CD4-positive, alpha-beta T cell (primary cell): ENCODE data around the gene BIN2. TPM values are rescaled to one million over a fixed set of nuclear protein-coding genes. Genes with fewer than 3 reads are reported as not detected.
A peak's percentile ranks its signal among the peaks of the same experiment; 100 is the strongest.

Experiments used
- ATAC-seq: fragments of 200-7000 bp; cut with Tn5 transposase; one replicate; pipeline ENCODE4 v1.10.0; 2022; ENCODE audit warnings: mild to moderate bottlenecking; ENCODE audit not compliant: poor library complexity
- CTCF ChIA-PET: fragments of 350-600 bp; sonication (Branson Sonifier 250); formaldehyde crosslinking; loops from one replicate; lab custom pipeline; 2021; ENCODE audit warnings: antibody characterized with exemption, inconsistent platforms; lab: Charles Lee
- POLR2A ChIA-PET: fragments of 350-600 bp; sonication (Branson Sonifier 250); formaldehyde crosslinking; loops from one replicate; lab custom pipeline; 2021; ENCODE audit warnings: antibody characterized with exemption, inconsistent platforms; lab: Charles Lee
- DNase-seq, 14 experiments: peaks; one replicate each; pipeline ENCODE4 v3.0.0-alpha.2; 2013 to 2020; ENCODE audit warnings: mixed read lengths in 2 of 14
- H3K27ac ChIP-seq, 2 donors: one replicate each; pipeline versions ENCODE4 v1.5.1 to v1.7.0; 2013; ENCODE audit warnings: low read length in 2 of 2, low read depth in 1 of 2, mild to moderate bottlenecking in 1 of 2
- H3K27me3 ChIP-seq, 2 experiments: 1 replicate in 1 of 2; 2 replicates in 1 of 2; pipeline versions ENCODE4 v1.6.1 to v1.7.0; 2013; ENCODE audit warnings: low read length in 2 of 2, control low read depth in 1 of 2, mild to moderate bottlenecking in 1 of 2, moderate library complexity in 1 of 2; ENCODE audit not compliant: insufficient read depth in 2 of 2, control insufficient read depth in 1 of 2
- H3K36me3 ChIP-seq: one replicate; pipeline ENCODE4 v1.6.1; 2013; ENCODE audit warnings: low read length, control low read depth; ENCODE audit not compliant: insufficient read depth
- H3K4me1 ChIP-seq: one replicate; pipeline ENCODE4 v1.6.1; 2013; ENCODE audit warnings: low read length, control low read depth; ENCODE audit not compliant: insufficient read depth
- H3K4me3 ChIP-seq: one replicate; pipeline ENCODE4 v1.5.1; 2013; ENCODE audit warnings: mild to moderate bottlenecking, low read length, moderate library complexity
- H3K9me3 ChIP-seq, 2 experiments: 1 replicate in 1 of 2; 2 replicates in 1 of 2; pipeline versions ENCODE4 v1.6.1 to v1.7.0; 2013; ENCODE audit warnings: low read length in 2 of 2, mild to moderate bottlenecking in 2 of 2, control low read depth in 1 of 2, moderate library complexity in 1 of 2; ENCODE audit not compliant: control insufficient read depth in 1 of 2, insufficient read depth in 1 of 2
- H3K27ac Mint-ChIP-seq: one replicate; pipeline ENCODE4 v1.8.0; 2020; ENCODE audit warnings: mixed read lengths
- H3K27me3 Mint-ChIP-seq: one replicate; pipeline ENCODE4 v1.8.0; 2021; ENCODE audit warnings: mixed read lengths
- H3K36me3 Mint-ChIP-seq: one replicate; pipeline ENCODE4 v1.8.0; 2021; ENCODE audit warnings: low read depth, mixed read lengths
- H3K4me1 Mint-ChIP-seq: one replicate; pipeline ENCODE4 v1.8.0; 2021; ENCODE audit warnings: low read depth, mixed read lengths
- H3K4me3 Mint-ChIP-seq: one replicate; pipeline ENCODE4 v1.8.0; 2020; ENCODE audit warnings: mild to moderate bottlenecking, mixed read lengths
- H3K9me3 Mint-ChIP-seq: one replicate; pipeline ENCODE4 v1.8.0; 2020; ENCODE audit warnings: mixed read lengths
- intact Hi-C, 2 experiments: fragments of 100-400 bp; cut with DNase I in 1 of 2; cut with micrococcal nuclease in 1 of 2; formaldehyde crosslinking; loops; one replicate each; pipeline versions ENCODE4 v1.15.1 to v1.9.0; 2023 to 2025; cut with DNase I, micrococcal nuclease
- total RNA-seq, 174 experiments: library from RNA in 2 of 174; stranded (reverse) in 2 of 174; gene quantifications; one replicate each; pipeline ENCODE4 v1.2.3 and lab custom pipeline; 2021 to 2026
- TF ChIP-seq, protein P1 (sequence below): fragments of 200-600 bp; IDR thresholded peaks from one replicate; pipeline ENCODE4 v1.8.0; 2022; ENCODE audit warnings: antibody characterized with exemption, mild to moderate bottlenecking

Gene BIN2
- total RNA-seq, 2 experiments from 2014 or later, result 127 to 138 TPM

DNA sequence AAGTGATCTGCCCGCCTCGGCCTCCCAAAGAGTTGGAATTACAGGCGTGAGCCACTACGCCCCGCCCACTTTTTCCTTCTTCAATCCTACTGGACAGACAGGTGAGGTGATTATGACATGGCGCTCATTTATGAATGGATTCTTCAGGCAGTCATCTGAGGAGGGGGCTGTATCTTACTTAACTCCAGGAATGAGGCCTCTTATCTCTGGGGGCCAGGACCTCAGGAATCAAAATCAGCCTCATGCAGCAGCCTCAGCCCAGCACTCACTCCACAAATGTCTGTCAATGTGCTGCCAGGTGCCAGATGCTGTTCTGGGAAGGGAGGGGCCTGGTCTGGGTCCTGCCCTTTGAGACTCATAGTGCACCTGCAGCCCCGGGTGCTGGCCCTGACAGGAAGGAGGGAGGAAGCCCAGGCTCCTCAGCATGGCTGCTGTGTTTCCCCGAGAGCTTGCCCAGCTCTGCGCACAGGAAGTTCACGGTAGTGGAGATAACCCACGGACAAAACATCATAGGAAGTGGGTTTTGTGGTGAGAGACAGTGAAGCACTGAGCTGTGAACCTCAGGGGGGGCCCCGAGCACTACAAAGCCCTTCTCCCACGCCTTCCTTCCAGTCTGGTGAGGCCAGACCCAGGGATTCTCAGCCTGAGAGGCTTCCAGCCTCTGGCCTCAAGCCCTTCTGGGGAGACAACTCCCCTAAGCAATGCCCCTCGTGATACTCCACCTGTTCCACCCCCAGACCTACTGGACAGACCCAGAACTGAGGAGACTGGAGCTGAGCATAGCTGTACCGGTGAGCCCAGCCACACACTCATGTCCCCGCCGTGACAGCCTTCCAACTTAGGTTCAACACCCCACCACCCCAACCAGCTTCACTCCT, 44.9 kb upstream of the BIN2 start:
- peaks cover 14% of the 10 kb centered on the region for H3K36me3 ChIP-seq
- H3K9me3 Mint-ChIP-seq, result no peaks in the 10 kb centered on the region

DNA sequence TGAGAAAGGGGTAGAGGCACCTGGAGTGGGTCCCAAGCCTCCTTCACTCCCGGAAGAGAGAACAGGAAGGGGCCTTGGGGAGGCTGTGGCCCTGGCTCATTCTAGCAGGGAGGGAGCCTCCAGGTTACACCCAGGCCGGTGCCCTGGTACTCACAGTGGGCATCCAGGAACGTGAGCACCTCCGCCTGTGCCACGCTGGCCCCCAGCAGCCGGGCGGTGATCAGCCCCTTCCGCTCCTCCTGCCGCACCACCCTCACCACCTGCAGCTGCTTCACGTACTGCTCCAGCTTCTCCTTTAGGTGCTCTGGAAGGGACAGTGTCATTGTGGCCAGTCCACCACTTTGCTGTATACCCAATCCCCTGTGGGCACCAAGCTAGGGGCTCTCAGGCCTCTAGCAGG, 41.3 kb upstream of the BIN2 start:
- peaks cover 40% of the 10 kb centered on the region for H3K4me1 Mint-ChIP-seq
- TF ChIP-seq, protein P1, sequence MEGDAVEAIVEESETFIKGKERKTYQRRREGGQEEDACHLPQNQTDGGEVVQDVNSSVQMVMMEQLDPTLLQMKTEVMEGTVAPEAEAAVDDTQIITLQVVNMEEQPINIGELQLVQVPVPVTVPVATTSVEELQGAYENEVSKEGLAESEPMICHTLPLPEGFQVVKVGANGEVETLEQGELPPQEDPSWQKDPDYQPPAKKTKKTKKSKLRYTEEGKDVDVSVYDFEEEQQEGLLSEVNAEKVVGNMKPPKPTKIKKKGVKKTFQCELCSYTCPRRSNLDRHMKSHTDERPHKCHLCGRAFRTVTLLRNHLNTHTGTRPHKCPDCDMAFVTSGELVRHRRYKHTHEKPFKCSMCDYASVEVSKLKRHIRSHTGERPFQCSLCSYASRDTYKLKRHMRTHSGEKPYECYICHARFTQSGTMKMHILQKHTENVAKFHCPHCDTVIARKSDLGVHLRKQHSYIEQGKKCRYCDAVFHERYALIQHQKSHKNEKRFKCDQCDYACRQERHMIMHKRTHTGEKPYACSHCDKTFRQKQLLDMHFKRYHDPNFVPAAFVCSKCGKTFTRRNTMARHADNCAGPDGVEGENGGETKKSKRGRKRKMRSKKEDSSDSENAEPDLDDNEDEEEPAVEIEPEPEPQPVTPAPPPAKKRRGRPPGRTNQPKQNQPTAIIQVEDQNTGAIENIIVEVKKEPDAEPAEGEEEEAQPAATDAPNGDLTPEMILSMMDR, result no peak

More for the DNA sequence above, 44.9 kb upstream of the BIN2 start:
- POLR2A ChIA-PET, result interaction anchor here (0.6 to 3.1 kb wide), 24 partner anchors 13 to 1637 kb away, joined by 3 to 57 read pairs (median 5); partner anchors contain the start of genes BIN2, DAZAP2, EIF4B and GALNT6
- Mint-ChIP-seq H3K36me3 (peaks cover 34% of the 10 kb centered on the region), H3K4me3 (peak overlapping the region; percentile 66), H3K27me3 (no peaks in the 10 kb centered on the region), H3K27ac (peak overlapping the region; percentile 89), H3K4me1 (peaks cover 67% of the 10 kb centered on the region)
- TF ChIP-seq, protein P1, result no peak
- Histone ChIP-seq H3K4me3 (peak overlapping the region; percentile 42), H3K4me1 (peaks cover 45% of the 10 kb centered on the region), H3K27ac (peak overlapping the region in 1 of 2 donors; percentile 59), H3K9me3 (no peaks in the 10 kb centered on the region), H3K27me3 (no peaks in the 10 kb centered on the region)
- intact Hi-C loops, result loop anchor here (2.0 kb wide), 4 partner anchors 22 to 56 kb away; partner anchors contain the start of genes GALNT6 (in 1 of the 2) and SLC4A8 (in 1 of the 2)
- peak; percentile 74 to 98 (median 84) for DNase-seq
- peak; percentile 94 for ATAC-seq
- CTCF ChIA-PET, result interaction anchor here (0.7 to 1.8 kb wide), 4 partner anchors 17 to 26 kb away, joined by 3 to 4 read pairs (median 3); no protein-coding TSS in a partner anchor

DNA sequence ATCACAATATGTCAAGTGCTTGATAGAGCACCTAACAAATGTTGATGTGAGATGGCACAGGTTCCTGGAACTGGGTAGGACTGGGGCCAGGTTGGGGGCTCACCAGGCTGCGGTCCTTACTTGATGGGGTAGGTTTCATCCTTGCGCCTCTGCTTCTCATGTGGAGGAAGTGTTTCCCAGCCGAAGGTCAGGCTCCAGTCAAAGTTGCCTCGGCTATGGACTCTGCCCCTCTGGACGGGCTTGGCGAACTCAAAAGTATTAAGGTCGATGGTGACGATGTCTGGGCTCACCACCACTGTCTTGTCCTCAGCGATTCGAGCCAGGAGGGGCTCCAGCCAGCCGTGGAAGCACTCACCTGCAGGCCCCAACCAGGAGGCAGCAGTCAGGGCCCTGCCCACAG, 40.0 kb upstream of the BIN2 start:
- Mint-ChIP-seq H3K27ac (no peak overlapping the region), H3K9me3 (no peaks in the 10 kb centered on the region), H3K4me1 (peaks cover 29% of the 10 kb centered on the region), H3K4me3 (no peak overlapping the region), H3K36me3 (peaks cover 38% of the 10 kb centered on the region), H3K27me3 (no peaks in the 10 kb centered on the region)
- Histone ChIP-seq H3K9me3 (no peaks in the 10 kb centered on the region), H3K4me3 (no peak overlapping the region), H3K27ac (no peak overlapping the region), H3K27me3 (no peaks in the 10 kb centered on the region), H3K4me1 (peaks cover 24% of the 10 kb centered on the region), H3K36me3 (peaks cover 32% of the 10 kb centered on the region)
- TF ChIP-seq, protein P1, result no peak
- intact Hi-C loops, result no loop called here
- no peak for DNase-seq
- POLR2A ChIA-PET, result no interaction called here
- ATAC-seq, result no peak
- CTCF ChIA-PET, result no interaction called here

More for the DNA sequence above, 41.3 kb upstream of the BIN2 start:
- no peak overlapping the region for H3K4me3 Mint-ChIP-seq
- no peaks in the 10 kb centered on the region for H3K27me3 Mint-ChIP-seq
- Histone ChIP-seq H3K27me3 (no peaks in the 10 kb centered on the region), H3K9me3 (no peaks in the 10 kb centered on the region), H3K4me1 (peaks cover 37% of the 10 kb centered on the region), H3K27ac (no peak overlapping the region), H3K4me3 (no peak overlapping the region), H3K36me3 (peaks cover 24% of the 10 kb centered on the region)
- ATAC-seq (no peak), DNase-seq (no peak)
- CTCF ChIA-PET, result interaction anchor here (1.2 kb wide), 1 partner anchor 13 kb away, joined by 3 read pairs; no protein-coding TSS in a partner anchor
- POLR2A ChIA-PET, result no interaction called here
- intact Hi-C loops, result no loop called here
- peaks cover 27% of the 10 kb centered on the region for H3K36me3 Mint-ChIP-seq
- no peak overlapping the region for H3K27ac Mint-ChIP-seq
- no peaks in the 10 kb centered on the region for H3K9me3 Mint-ChIP-seq
